Measurements from ENCODE around the gene SERPINA5. TPM values are rescaled to one million over a fixed set of nuclear protein-coding genes. Genes with fewer than 3 reads are reported as not detected.
A peak's percentile ranks its signal among the peaks of the same experiment; 100 is the strongest.

SERPINA5 gene
- total and polyA plus RNA-seq, 7 donors = 2.6 to 107 (median 16.3) TPM

DNA sequence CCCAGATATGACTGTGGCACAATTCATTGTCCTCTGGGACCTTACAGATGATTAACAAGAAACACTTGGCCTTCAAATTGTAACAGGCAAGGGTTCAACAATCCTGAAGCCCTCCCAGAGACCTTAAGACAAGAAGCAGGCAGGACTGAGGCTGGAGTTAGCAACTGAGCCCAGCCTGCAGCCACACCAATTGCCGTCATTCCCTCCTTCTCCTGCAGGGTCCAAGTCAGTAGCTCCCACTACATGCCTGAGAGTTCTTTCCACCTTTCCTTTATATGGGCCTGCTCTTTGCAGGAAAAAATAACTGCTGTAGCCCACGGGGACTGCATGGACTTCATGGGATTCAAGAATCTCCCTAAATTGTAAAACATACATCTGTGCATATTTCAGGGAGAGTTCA, 22.4 kb upstream of the SERPINA5 start:
- no peaks in the 10 kb centered on the region for H3K9me3 ChIP-seq
- 82 to 88% (median 85%) methylated on average over 2 of the region's 2 CpGs for WGBS, 3 donors
- no peak for ATAC-seq
- DNase-seq = no peak
- no peaks in the 10 kb centered on the region for H3K27me3 ChIP-seq (ENCODE audit: insufficient read depth in 3 of 3, low read length in 2 of 3)
- H3K4me1 ChIP-seq = no peaks in the 10 kb centered on the region
- no peak overlapping the region for H3K4me3 ChIP-seq
- H3K36me3 ChIP-seq (ENCODE audit: insufficient read depth in 1 of 2, low read depth in 1 of 2) = no peaks in the 10 kb centered on the region
- H3K27ac ChIP-seq = no peak overlapping the region
- intact Hi-C loops (cut with DNase I) = no loop called here
- TF ChIP-seq, protein P1, sequence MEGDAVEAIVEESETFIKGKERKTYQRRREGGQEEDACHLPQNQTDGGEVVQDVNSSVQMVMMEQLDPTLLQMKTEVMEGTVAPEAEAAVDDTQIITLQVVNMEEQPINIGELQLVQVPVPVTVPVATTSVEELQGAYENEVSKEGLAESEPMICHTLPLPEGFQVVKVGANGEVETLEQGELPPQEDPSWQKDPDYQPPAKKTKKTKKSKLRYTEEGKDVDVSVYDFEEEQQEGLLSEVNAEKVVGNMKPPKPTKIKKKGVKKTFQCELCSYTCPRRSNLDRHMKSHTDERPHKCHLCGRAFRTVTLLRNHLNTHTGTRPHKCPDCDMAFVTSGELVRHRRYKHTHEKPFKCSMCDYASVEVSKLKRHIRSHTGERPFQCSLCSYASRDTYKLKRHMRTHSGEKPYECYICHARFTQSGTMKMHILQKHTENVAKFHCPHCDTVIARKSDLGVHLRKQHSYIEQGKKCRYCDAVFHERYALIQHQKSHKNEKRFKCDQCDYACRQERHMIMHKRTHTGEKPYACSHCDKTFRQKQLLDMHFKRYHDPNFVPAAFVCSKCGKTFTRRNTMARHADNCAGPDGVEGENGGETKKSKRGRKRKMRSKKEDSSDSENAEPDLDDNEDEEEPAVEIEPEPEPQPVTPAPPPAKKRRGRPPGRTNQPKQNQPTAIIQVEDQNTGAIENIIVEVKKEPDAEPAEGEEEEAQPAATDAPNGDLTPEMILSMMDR (IDR thresholded peaks at IDR 0.05) = no peak

DNA sequence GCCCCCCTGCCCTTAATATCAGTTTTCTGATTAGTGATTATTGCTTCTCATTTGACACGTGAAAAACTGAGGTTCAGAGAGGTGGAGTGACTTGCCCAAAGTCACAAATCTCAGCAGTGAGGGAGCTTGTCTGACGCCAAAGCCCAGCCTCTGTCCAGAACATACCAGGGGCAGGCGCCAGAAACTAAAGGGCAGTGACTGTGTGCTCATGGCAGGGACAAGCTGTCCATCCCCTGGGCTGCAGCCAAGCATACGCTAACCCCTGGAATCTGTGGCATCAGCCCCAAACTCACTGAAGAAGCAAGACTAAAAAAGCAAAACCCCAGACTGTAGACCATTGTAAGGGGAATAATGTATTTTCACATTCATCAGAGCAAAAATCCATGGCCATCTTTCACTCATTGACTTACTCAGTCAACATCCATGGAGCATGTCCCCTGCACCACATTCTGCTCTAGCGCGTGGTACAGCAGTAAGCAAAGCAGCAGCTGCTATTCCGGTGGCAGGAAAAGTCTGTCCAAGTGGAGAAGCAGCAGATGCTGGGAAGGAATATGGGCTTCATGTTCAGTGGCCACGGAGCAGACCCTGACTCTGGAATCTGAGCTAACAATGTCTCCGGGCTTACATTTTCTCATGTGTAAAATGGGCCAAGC, 21.5 kb upstream of the SERPINA5 start:
- Histone ChIP-seq H3K27ac (no peak overlapping the region), H3K9me3 (no peaks in the 10 kb centered on the region), H3K4me3 (no peak overlapping the region), H3K27me3 (ENCODE audit: insufficient read depth in 3 of 3, low read length in 2 of 3) (no peaks in the 10 kb centered on the region), H3K4me1 (no peaks in the 10 kb centered on the region), H3K36me3 (ENCODE audit: insufficient read depth in 1 of 2, low read depth in 1 of 2) (no peaks in the 10 kb centered on the region)
- WGBS, 3 donors = 32 to 42% (median 32%) methylated on average over 9 of the region's 9 CpGs
- TF ChIP-seq, protein P1 (IDR thresholded peaks at IDR 0.05) = no peak
- intact Hi-C loops (cut with DNase I) = no loop called here
- ATAC-seq (peak in 3 of 4 donors; percentile 92 to 95 (median 93)), DNase-seq (peak; percentile 47 to 71)

DNA sequence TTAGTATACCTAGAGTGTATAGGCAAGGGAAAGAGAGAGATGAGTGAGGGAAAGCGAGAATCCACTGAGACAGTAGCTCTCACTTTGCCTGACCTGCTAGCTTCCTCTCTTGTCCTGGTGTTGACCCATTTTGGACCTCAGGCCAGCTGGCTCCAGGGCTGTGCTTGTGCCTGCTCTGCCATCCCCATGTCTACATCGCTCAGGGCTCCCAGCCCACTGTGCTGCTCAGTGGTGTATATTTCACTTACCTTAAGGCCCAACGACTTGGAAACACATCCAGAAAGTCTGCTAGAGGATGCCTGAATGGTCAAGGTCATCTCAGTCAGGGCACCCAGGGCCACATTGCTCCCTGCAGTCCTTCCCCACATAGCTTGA, 20.9 kb upstream of the SERPINA5 start:
- H3K27me3 ChIP-seq (ENCODE audit: insufficient read depth in 3 of 3, low read length in 2 of 3) = no peaks in the 10 kb centered on the region
- DNase-seq (peak in 1 of 2 donors; percentile 68), ATAC-seq (peak in 3 of 4 donors; percentile 77 to 86 (median 82))
- H3K9me3 ChIP-seq = no peaks in the 10 kb centered on the region
- no peak overlapping the region for H3K4me3 ChIP-seq
- intact Hi-C loops (cut with DNase I) = no loop called here
- H3K27ac ChIP-seq = no peak overlapping the region
- 47 to 61% (median 55%) methylated on average over 3 of the region's 3 CpGs for WGBS, 3 donors
- no peaks in the 10 kb centered on the region for H3K4me1 ChIP-seq
- TF ChIP-seq, protein P1 (IDR thresholded peaks at IDR 0.05) = no peak
- H3K36me3 ChIP-seq (ENCODE audit: insufficient read depth in 1 of 2, low read depth in 1 of 2) = no peaks in the 10 kb centered on the region

- TF ChIP-seq, protein P1 (IDR thresholded peaks at IDR 0.05) = no peak
- intact Hi-C loops (cut with DNase I) = no loop called here
- Histone ChIP-seq H3K27ac (no peak within 1 kb of the TSS), H3K9me3 (no peaks in the 10 kb centered on the region), H3K4me3 (no peak within 1 kb of the TSS), H3K36me3 (ENCODE audit: insufficient read depth in 1 of 2, low read depth in 1 of 2) (no peaks in the 10 kb centered on the region), H3K27me3 (ENCODE audit: insufficient read depth in 3 of 3, low read length in 2 of 3) (peaks cover 0 to under 1% (median 0%) of the 10 kb centered on the region in 3 donors), H3K4me1 (no peaks in the 10 kb centered on the region)
- ATAC-seq = peak in 1 of 4 donors; percentile 3
- no peak for DNase-seq
- WGBS, 3 donors = 89 to 91% (median 90%) methylated on average over 11 of the region's 11 CpGs
These were observed 20.2 kb upstream of the SERPINA5 start, which contains the start of gene SERPINA4 for GRCh38 chr14:94560751-94561655. Gene SERPINA4, plus strand, starts transcription at chr14:94561442. Its CDS starts 2,041 bp downstream, at chr14:94563483.

Data from psoas muscle (tissue), 8 donors.